HG03439 (cell line): ENCODE measurements around the gene TXNRD1.
"Not testable (repeated sequence)": the region's sequence is repeated elsewhere in the genome, so short reads cannot be mapped to it uniquely, and the experiment has no call there.

Source experiments
- ATAC-seq: cut with Tn5 transposase; IDR thresholded peaks from one replicate; pipeline ENCODE4 v1.9.1; 2021; ENCODE audit warnings: mild to moderate bottlenecking, moderate library complexity; ENCODE audit not compliant: unreplicated experiment

The TXNRD1 gene

DNA sequence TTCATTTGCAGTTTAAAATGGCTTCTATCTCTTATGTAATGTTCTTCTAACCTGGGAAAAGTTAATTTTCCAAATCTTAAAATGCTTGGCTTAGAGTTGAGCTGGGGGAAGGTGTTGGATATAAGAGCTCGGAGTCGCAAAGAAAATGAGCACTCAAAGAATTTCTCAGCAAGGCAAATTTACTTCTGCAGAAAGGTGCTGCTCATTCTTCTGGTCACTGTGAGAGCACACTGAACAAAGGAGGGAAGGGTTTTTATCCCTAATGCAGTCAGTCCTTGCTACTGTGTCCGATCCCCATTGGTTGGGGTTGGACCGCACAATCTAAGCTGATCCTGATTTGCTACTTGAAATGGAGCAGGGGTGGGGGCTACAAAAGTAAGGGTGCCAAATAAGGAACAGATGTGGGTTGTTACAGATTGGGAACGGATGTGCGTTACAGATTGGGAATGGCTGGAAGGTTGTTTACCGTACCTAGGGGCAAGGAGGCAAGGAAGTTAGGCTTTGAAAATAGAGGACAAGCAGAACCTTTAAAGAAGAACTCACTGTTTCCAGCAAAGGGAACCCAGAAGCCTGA, 19.4 kb downstream of the TXNRD1 start:
- no peak for ATAC-seq

GRCh38 chr12:104237930-104238329, 22.4 kb downstream of the TXNRD1 start:
- ATAC-seq: no peak

GRCh38 chr12:104242546-104243206, 27.1 kb downstream of the TXNRD1 start:
- no peak for ATAC-seq

- ATAC-seq: no peak
Measured at GRCh38 chr12:104243551-104243950, 28.0 kb downstream of the TXNRD1 start.

DNA sequence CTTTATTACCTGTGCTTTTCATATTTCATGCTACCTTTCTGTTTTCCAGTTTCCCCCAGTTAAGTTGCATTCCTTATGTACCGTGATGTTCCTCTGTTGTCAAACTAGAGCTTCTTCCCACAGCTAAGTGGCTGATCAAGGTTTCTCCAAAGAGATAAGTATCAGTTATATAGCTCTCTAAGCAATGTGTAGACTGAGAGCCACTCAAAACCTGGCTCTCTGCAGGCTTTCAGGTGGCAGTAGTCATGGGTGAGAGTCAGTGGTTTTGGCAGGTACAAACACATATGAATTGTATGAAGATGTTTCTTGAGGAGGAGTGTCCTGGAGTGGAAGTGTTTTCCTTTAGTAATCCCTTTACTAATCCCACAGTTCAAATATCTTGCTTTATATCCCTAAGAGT, 28.4 kb downstream of the TXNRD1 start:
- ATAC-seq: no peak

- no peak for ATAC-seq
Measured at GRCh38 chr12:104247698-104248097, 32.1 kb downstream of the TXNRD1 start.

- no peak for ATAC-seq
Measured at GRCh38 chr12:104248444-104248843, 32.9 kb downstream of the TXNRD1 start.

DNA sequence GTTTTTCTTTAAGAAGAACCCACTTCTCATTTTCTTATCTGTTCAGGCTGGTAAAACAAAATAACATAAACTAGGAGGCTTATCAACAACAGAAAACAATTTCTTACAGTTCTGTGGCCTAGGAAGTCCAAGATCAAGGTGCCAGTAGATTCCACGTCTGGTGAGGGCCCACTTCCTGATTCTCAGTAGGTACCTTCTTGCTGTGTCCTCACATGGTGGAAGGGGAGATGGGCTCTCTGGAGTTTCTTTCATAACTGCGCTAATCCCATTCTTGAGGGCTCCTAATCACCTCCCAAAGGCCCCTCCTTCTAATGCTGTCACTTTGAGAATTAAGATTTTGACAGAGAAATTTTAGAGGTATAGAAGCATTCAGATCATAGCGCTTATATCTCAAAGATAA, 33.4 kb downstream of the TXNRD1 start:
- ATAC-seq: no peak

DNA sequence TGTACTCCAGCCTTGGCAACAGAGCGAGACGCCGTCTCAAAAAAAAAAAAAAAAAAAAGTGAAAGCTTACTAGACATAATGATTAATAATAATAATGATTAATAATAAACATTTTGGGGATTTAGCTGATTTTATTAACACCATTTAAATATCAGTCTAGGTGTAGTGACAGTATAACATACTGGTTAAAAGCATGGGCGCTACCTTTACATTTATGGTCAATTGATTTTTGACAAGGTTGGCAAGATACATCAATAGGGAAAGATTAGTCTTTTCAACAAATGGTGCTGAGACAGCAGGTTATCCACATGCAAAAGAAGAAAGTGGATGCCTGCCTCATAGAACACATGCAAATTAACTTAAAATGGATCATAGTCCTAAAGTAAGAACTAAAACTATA, 34.3 kb downstream of the TXNRD1 start:
- no peak for ATAC-seq

- ATAC-seq: no peak
Measured at GRCh38 chr12:104250366-104251125, 35.0 kb downstream of the TXNRD1 start.

- ATAC-seq: no peak
Measured at GRCh38 chr12:104257913-104258472, 42.4 kb downstream of the TXNRD1 start.

- ATAC-seq: no peak
Measured at GRCh38 chr12:104258476-104259067, 43.0 kb downstream of the TXNRD1 start.

GRCh38 chr12:104263026-104263425, 47.4 kb downstream of the TXNRD1 start:
- no peak for ATAC-seq

DNA sequence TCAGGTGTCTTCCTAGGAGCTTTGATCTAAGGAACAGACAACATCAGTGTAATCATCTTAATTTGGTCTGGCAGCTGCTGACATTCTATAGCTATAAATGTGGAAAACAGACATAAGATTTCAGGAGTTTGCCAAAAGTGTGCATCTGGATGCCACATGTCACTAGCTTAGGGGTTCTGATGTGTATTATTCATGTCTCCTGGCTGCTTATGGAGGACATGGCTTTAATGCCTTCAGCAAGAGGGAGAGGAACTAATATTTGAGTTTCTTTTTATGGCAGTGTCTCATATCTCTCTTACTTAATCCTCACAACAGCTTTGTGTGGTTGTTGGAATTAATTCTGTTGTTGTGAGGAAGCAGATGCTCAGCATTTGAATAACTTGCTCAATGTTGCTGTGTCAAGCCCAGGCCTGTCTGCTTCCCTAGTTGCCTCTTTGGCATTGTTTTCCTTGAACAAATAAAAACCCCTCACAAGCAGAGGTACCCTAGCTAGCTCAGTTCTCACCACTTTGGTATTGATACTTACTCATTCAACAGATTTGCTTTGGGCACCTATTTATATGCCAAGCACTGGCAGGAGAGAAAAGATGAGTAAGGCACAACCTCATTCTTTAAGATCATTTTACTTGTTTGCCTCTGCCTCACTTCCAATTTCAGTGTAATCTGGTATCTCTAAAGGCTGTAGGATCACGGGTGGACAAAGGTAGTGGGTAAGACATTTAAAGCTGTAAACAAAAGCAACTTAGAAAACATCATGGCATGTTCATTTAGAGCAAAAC, 48.2 kb downstream of the TXNRD1 start:
- no peak for ATAC-seq

DNA sequence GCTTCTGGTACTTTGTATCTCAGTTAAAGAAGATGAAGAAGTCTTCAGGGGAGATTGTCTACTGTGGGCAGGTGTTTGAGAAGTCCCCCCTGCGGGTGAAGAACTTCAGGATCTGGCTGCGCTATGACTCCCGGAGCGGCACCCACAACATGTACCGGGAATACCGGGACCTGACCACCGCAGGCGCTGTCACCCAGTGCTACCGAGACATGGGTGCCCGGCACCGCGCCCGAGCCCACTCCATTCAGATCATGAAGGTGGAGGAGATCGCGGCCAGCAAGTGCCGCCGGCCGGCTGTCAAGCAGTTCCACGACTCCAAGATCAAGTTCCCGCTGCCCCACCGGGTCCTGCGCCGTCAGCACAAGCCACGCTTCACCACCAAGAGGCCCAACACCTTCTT, 49.9 kb downstream of the TXNRD1 start:
- not testable (repeated sequence) for ATAC-seq

- no peak for ATAC-seq
Measured at GRCh38 chr12:104272938-104273337, 57.4 kb downstream of the TXNRD1 start.

- ATAC-seq: no peak
Measured at GRCh38 chr12:104273503-104273902, 57.9 kb downstream of the TXNRD1 start.

DNA sequence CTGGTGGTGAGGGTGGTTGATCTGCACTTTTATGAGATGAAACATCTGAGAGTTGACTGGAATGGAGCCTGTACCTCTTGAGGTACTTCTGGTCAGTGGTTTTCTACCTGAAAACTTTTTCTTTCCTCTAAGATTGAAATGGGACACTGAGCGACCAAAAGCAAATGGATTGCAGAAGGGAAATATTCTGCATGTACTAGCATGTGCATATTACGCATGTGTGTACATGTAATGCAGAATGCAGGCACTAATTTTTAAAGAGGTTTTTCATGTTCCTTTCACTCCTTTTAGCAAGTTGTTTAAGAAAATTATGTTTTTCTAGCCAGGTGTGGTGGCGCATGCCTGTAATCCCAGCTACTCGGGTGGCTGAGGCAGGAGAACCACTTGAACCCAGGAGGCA, 59.2 kb downstream of the TXNRD1 start:
- ATAC-seq: no peak

DNA sequence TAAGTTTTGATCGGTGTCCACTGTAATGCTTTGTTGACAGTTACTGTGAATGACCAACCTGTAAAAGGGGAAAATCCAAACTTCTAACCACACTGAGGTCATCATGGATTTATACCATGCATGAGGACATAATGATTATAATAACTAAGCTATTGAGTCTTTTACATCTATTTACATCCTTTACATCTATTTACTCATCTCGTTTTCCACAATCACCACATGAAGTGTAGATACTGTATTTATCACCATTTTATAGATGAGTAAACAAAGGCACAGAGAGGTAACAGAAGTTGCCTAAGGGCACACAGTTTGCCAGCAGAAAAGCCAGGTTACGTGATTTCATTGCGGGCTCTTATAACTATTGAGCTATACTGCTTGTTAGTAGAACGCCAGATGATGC, 60.1 kb downstream of the TXNRD1 start:
- ATAC-seq: no peak

DNA sequence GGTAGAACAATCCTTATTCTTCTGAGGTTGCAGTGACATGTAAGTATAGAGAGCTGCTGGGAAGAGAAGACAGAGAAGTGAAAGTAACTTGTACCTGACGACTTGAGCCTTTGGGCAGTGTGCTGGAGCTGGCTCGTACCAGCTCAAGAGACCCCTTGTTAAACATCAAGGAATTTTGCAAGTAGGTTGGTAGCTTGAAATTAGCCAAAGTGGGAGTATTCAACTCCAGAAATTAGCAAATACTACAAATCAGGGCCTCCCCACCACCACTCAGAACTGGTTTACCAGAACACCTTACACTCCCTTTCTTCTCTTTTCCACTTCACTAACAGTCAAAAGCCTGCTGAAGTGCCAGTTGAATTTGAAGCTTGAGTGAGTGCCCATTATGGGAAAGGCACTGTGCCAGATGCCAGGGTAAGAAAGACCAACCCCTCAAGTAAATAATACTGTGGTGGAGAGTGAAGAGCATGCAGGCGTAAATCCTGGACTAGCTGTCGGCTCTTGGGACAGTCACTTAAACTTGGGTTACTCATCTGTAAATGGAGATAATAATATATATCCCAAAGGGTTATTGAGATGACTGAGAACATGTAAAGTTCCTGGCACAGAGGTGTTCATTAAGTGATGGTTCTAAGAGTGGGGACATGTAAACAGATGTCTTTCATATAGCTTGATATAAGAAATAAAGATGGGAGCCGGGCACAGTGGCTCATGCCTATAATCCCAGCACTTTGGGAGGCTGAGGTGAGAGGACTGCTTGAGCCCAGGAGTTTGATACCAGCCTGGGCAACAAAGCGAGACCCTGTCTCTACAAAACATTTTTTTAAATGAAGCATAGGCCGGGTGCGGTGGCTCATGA, 60.9 kb downstream of the TXNRD1 start:
- no peak for ATAC-seq
